GM18519 (cell line): ENCODE results near the gene LYZL6.

ENCODE experiments used
- ATAC-seq: cut with Tn5 transposase; IDR thresholded peaks from one replicate; pipeline ENCODE4 v1.9.1; 2021; ENCODE audit warnings: mild to moderate bottlenecking, moderate library complexity; ENCODE audit not compliant: unreplicated experiment, low FRiP score

The LYZL6 gene

GRCh38 chr17:35943537-35943936, at the start of gene LYZL6:
Gene LYZL6, minus strand, starts transcription at chr17:35943713. Its CDS starts 4,357 bp downstream, at chr17:35939356.
- ATAC-seq: no peak

- no peak for ATAC-seq
Observed at GRCh38 chr17:35991075-35991474, 47.6 kb upstream of the LYZL6 start.

GRCh38 chr17:35988164-35988563, 44.7 kb upstream of the LYZL6 start:
- ATAC-seq: no peak

- ATAC-seq: no peak
Observed at GRCh38 chr17:35986643-35987042, 43.1 kb upstream of the LYZL6 start, which contains the start of gene CCL14. Gene CCL14, minus strand, starts transcription at chr17:35986729. Its CDS starts 80 bp downstream, at chr17:35986649.

GRCh38 chr17:35984140-35984539, 40.6 kb upstream of the LYZL6 start:
- ATAC-seq: no peak

GRCh38 chr17:35982409-35983191, 39.1 kb upstream of the LYZL6 start:
- no peak for ATAC-seq

GRCh38 chr17:35981908-35982330, 38.4 kb upstream of the LYZL6 start:
- no peak for ATAC-seq

- ATAC-seq: no peak
Observed at GRCh38 chr17:35981246-35981645, 37.7 kb upstream of the LYZL6 start, which contains the start of gene CCL16. Gene CCL16, minus strand, starts transcription at chr17:35981497. Its CDS starts 77 bp downstream, at chr17:35981420.

- no peak for ATAC-seq
Observed at GRCh38 chr17:35978346-35978745, 34.8 kb upstream of the LYZL6 start.

GRCh38 chr17:35977509-35977908, 34.0 kb upstream of the LYZL6 start:
- ATAC-seq: no peak

- ATAC-seq: no peak
Observed at GRCh38 chr17:35973333-35974260, 30.1 kb upstream of the LYZL6 start.

- ATAC-seq: no peak
Observed at GRCh38 chr17:35972945-35973332, 29.4 kb upstream of the LYZL6 start.

- ATAC-seq: no peak
Observed at GRCh38 chr17:35972535-35972934, 29.0 kb upstream of the LYZL6 start.

- ATAC-seq: no peak
Observed at GRCh38 chr17:35972066-35972465, 28.6 kb upstream of the LYZL6 start.

- no peak for ATAC-seq
Observed at GRCh38 chr17:35969558-35970380, 26.3 kb upstream of the LYZL6 start.

- no peak for ATAC-seq
Observed at GRCh38 chr17:35968520-35969054, 25.1 kb upstream of the LYZL6 start.

- ATAC-seq: no peak
Observed at GRCh38 chr17:35965272-35965671, 21.8 kb upstream of the LYZL6 start.

- ATAC-seq: no peak
Observed at GRCh38 chr17:35963663-35964062, 20.1 kb upstream of the LYZL6 start.

GRCh38 chr17:35953720-35954119, 10.2 kb upstream of the LYZL6 start:
- ATAC-seq: no peak

GRCh38 chr17:35949401-35949800, 5.9 kb upstream of the LYZL6 start:
- no peak for ATAC-seq
